H1 (cell line): ENCODE measurements around the gene NEURL1. TPM values are rescaled to one million over a fixed set of nuclear protein-coding genes. Genes with fewer than 3 reads are reported as not detected.
A peak's percentile ranks its signal among the peaks of the same experiment; 100 is the strongest.

ENCODE experiments used
- CTCF ChIA-PET: fragments of 300-600 bp; sonication (Branson Sonifier 250); formaldehyde crosslinking; loops from one replicate; lab custom pipeline; 2021; ENCODE audit not compliant: partially characterized antibody; lab: Charles Lee
- POLR2A ChIA-PET: fragments of 300-600 bp; sonication (Branson Sonifier 250); formaldehyde crosslinking; loops from one replicate; lab custom pipeline; 2021; ENCODE audit warnings: inconsistent platforms; ENCODE audit not compliant: partially characterized antibody; lab: Charles Lee
- DNase-seq, 2 experiments: peaks; one replicate each; pipeline versions ENCODE4 v3.0.0 to v3.0.0-alpha.2; 2010 to 2022; ENCODE audit warnings: low spot score in 2 of 2, low read depth in 1 of 2, mixed read lengths in 1 of 2
- FAIRE-seq: peaks from 2 replicates; lab custom pipeline; 2011; peaks lifted over from hg19 to GRCh38; lab: Jason Lieb, UNC
- H2AFZ ChIP-seq: 2 replicates; pipeline ENCODE4 v1.8.1; 2012; ENCODE audit warnings: low read length, inconsistent platforms
- H2AK5ac ChIP-seq: 2 replicates; pipeline ENCODE4 v1.6.1; 2013; ENCODE audit warnings: low read depth, low read length
- H2BK120ac ChIP-seq: replicated peaks from 2 replicates; pipeline ENCODE3; 2013; ENCODE audit warnings: low read depth, low read length, inconsistent platforms
- H2BK12ac ChIP-seq: 2 replicates; pipeline ENCODE4 v1.6.1; 2013; ENCODE audit warnings: low read depth, low read length
- H2BK15ac ChIP-seq: 2 replicates; pipeline ENCODE4 v1.6.1; 2013; ENCODE audit warnings: low read length
- H2BK20ac ChIP-seq: 2 replicates; pipeline ENCODE4 v1.6.1; 2013; ENCODE audit warnings: low read length
- H2BK5ac ChIP-seq: 2 replicates; pipeline ENCODE4 v1.6.1; 2013; ENCODE audit warnings: low read depth, low read length
- H3K14ac ChIP-seq: 2 replicates; pipeline ENCODE4 v1.6.1; 2013; ENCODE audit warnings: inconsistent platforms; ENCODE audit not compliant: insufficient read length
- H3K18ac ChIP-seq: 2 replicates; pipeline ENCODE4 v1.6.1; 2013; ENCODE audit warnings: low read length; ENCODE audit errors: extremely low read depth
- H3K23ac ChIP-seq: 2 replicates; pipeline ENCODE4 v1.6.1; 2013; ENCODE audit warnings: inconsistent platforms; ENCODE audit not compliant: insufficient read length
- H3K23me2 ChIP-seq: 2 replicates; pipeline ENCODE4 v1.6.1; 2013; ENCODE audit warnings: low read depth, low read length
- H3K27ac ChIP-seq: 2 replicates; pipeline ENCODE4 v1.6.1; 2011; ENCODE audit warnings: low read depth, low read length, inconsistent platforms
- H3K27me3 ChIP-seq, 4 experiments: replicated peaks in 1 of 4; 1 replicate in 1 of 4; 2 replicates in 3 of 4; pipeline versions ENCODE4 v1.6.1 to v1.8.1; 2011 to 2013; ENCODE audit warnings: low read length in 3 of 4, mild to moderate bottlenecking in 3 of 4, inconsistent platforms in 2 of 4, mixed read lengths in 2 of 4, moderate library complexity in 1 of 4; ENCODE audit not compliant: control insufficient read depth in 3 of 4, insufficient read depth in 3 of 4; ENCODE audit errors: extremely low read depth in 1 of 4
- H3K36me3 ChIP-seq, 4 experiments: 2 replicates each; pipeline versions ENCODE4 v1.6.1 to v1.8.1; 2011 to 2013; ENCODE audit warnings: mild to moderate bottlenecking in 4 of 4, low read length in 3 of 4, moderate library complexity in 2 of 4, control low read depth in 1 of 4, inconsistent platforms in 1 of 4; ENCODE audit not compliant: insufficient read depth in 4 of 4, control insufficient read depth in 2 of 4
- H3K4ac ChIP-seq: replicated peaks from 2 replicates; pipeline ENCODE3; 2013; ENCODE audit warnings: low read length, low read depth, mixed read lengths, inconsistent platforms; ENCODE audit not compliant: insufficient read length
- H3K4me1 ChIP-seq, 4 experiments: replicated peaks in 1 of 4; 1 replicate in 1 of 4; 2 replicates in 3 of 4; pipeline versions ENCODE4 v1.6.1 to v1.8.1; 2011 to 2013; ENCODE audit warnings: low read length in 3 of 4, inconsistent platforms in 2 of 4, mixed read lengths in 1 of 4; ENCODE audit not compliant: insufficient read depth in 4 of 4, control insufficient read depth in 3 of 4
- H3K4me2 ChIP-seq, 2 experiments: 2 replicates each; pipeline versions ENCODE4 v1.6.1 to v1.8.1; 2011 to 2013; ENCODE audit warnings: low read depth in 2 of 2, low read length in 2 of 2, control low read depth in 1 of 2, inconsistent platforms in 1 of 2, mild to moderate bottlenecking in 1 of 2; ENCODE audit not compliant: insufficient read depth in 1 of 2
- H3K4me3 ChIP-seq, 4 experiments: fragments of 200-600, 300-600 bp in 1 of 4; sonication (generic), shearing (Covaris generic), sonication (Bioruptor Twin) in 1 of 4; 2 replicates each; pipeline versions ENCODE4 v1.5.1 to v1.8.1; 2011 to 2016; ENCODE audit warnings: low read length in 4 of 4, low read depth in 3 of 4, control low read depth in 2 of 4, inconsistent platforms in 2 of 4, mild to moderate bottlenecking in 2 of 4, mixed read lengths in 1 of 4, moderate library complexity in 1 of 4; ENCODE audit not compliant: insufficient read depth in 2 of 4; ENCODE audit errors: extremely low read depth in 1 of 4
- H3K56ac ChIP-seq: replicated peaks from 2 replicates; pipeline ENCODE3; 2013; ENCODE audit warnings: low read depth, mild to moderate bottlenecking, mixed read lengths, low read length, inconsistent platforms; ENCODE audit not compliant: insufficient read length
- H3K79me1 ChIP-seq: 2 replicates; pipeline ENCODE4 v1.6.1; 2013; ENCODE audit warnings: low read depth, low read length, control low read depth
- H3K79me2 ChIP-seq, 2 experiments: 2 replicates each; pipeline versions ENCODE4 v1.6.1 to v1.8.1; 2012 to 2013; ENCODE audit warnings: low read length in 2 of 2, mild to moderate bottlenecking in 2 of 2, inconsistent platforms in 1 of 2; ENCODE audit not compliant: insufficient read depth in 2 of 2, control insufficient read depth in 1 of 2
- H3K9ac ChIP-seq, 4 experiments: replicated peaks in 1 of 4; 1 replicate in 1 of 4; 2 replicates in 3 of 4; pipeline versions ENCODE4 v1.6.1 to v1.8.1; 2011 to 2013; ENCODE audit warnings: low read depth in 3 of 4, low read length in 3 of 4, control low read depth in 2 of 4, mild to moderate bottlenecking in 2 of 4, moderate library complexity in 2 of 4, inconsistent platforms in 1 of 4; ENCODE audit errors: extremely low read depth in 1 of 4
- H3K9me3 ChIP-seq, 2 experiments: 2 replicates each; pipeline versions ENCODE4 v1.6.1 to v1.8.1; 2012 to 2013; ENCODE audit warnings: mild to moderate bottlenecking in 2 of 2, moderate library complexity in 2 of 2, control low read depth in 1 of 2, inconsistent platforms in 1 of 2, low read depth in 1 of 2, low read length in 1 of 2, mixed read lengths in 1 of 2; ENCODE audit not compliant: insufficient read depth in 2 of 2
- H4K20me1 ChIP-seq, 2 experiments: replicated peaks in 1 of 2; 2 replicates each; pipeline versions ENCODE3 to v1.8.1; 2011 to 2013; ENCODE audit warnings: inconsistent platforms in 2 of 2, low read length in 2 of 2, mild to moderate bottlenecking in 1 of 2; ENCODE audit not compliant: insufficient read depth in 2 of 2, control insufficient read depth in 1 of 2
- H4K5ac ChIP-seq: 2 replicates; pipeline ENCODE4 v1.6.1; 2013; ENCODE audit warnings: low read length, low read depth, mixed read lengths, inconsistent platforms; ENCODE audit not compliant: insufficient read length
- H4K8ac ChIP-seq: 2 replicates; pipeline ENCODE4 v1.8.0; 2013; ENCODE audit warnings: mild to moderate bottlenecking, moderate library complexity, low read length, inconsistent platforms; ENCODE audit not compliant: insufficient read depth; ENCODE audit errors: extremely low read depth
- H4K91ac ChIP-seq: replicated peaks from 2 replicates; pipeline ENCODE3; 2013; ENCODE audit warnings: low read length, mixed read lengths, inconsistent platforms; ENCODE audit not compliant: insufficient read length
- ASH2L ChIP-seq: fragments of 200-600, 300-600 bp; sonication (generic); IDR thresholded peaks from one replicate; pipeline ENCODE4 v1.7.1; 2017; ENCODE audit warnings: low read length
- CHD2 ChIP-seq: IDR thresholded peaks from 2 replicates; pipeline ENCODE4 v1.6.1; 2012; ENCODE audit warnings: low read length, improper control_type of control experiment
- CREB1 ChIP-seq: IDR thresholded peaks from 2 replicates; pipeline ENCODE4 v1.6.1; 2012; ENCODE audit warnings: inconsistent platforms
- EP300 ChIP-seq, 2 experiments: IDR thresholded peaks; 1 replicate in 1 of 2; 2 replicates in 1 of 2; pipeline ENCODE4 v1.6.1; 2011 to 2012; ENCODE audit warnings: low read depth in 2 of 2, low read length in 2 of 2, mild to moderate bottlenecking in 2 of 2, borderline replicate concordance in 1 of 2, inconsistent platforms in 1 of 2, moderate library complexity in 1 of 2
- KDM4A ChIP-seq: IDR thresholded peaks from one replicate; pipeline ENCODE4 v1.7.1; 2012; ENCODE audit warnings: low read depth, mild to moderate bottlenecking, moderate library complexity, low read length, inconsistent platforms; ENCODE audit not compliant: severe bottlenecking
- POLR2A ChIP-seq, 2 experiments: IDR thresholded peaks; 1 replicate in 1 of 2; 2 replicates in 1 of 2; pipeline ENCODE4 v1.6.1; 2011; ENCODE audit warnings: low read depth in 2 of 2, low read length in 2 of 2, mild to moderate bottlenecking in 2 of 2; ENCODE audit errors: control extremely low read depth in 1 of 2
- RAD21 ChIP-seq, 2 experiments: IDR thresholded peaks in 1 of 2; conservative IDR thresholded peaks in 1 of 2; 2 replicates each; pipeline ENCODE4 v1.6.1; 2011; ENCODE audit warnings: low read depth in 2 of 2, low read length in 2 of 2, improper control_type of control experiment in 1 of 2, inconsistent platforms in 1 of 2, mild to moderate bottlenecking in 1 of 2, moderate library complexity in 1 of 2
- RFX5 ChIP-seq: IDR thresholded peaks from 2 replicates; pipeline ENCODE4 v1.6.1; 2011; ENCODE audit warnings: low read depth, low read length, improper control_type of control experiment, borderline replicate concordance
- RNF2 ChIP-seq: fragments of 200-900, 300-1000 bp; sonication (generic); IDR thresholded peaks from 2 replicates; pipeline ENCODE4 v1.7.1; 2016; ENCODE audit warnings: borderline replicate concordance, low read depth, mild to moderate bottlenecking, antibody characterized with exemption, low read length; ENCODE audit not compliant: poor library complexity, severe bottlenecking; ENCODE audit errors: missing control alignments
- TAF1 ChIP-seq: IDR thresholded peaks from 2 replicates; pipeline ENCODE4 v1.6.1; 2011; ENCODE audit warnings: mild to moderate bottlenecking, low read depth, low read length
- WGBS, 2 experiments: shearing (Covaris generic) in 1 of 2; methylation state at CpG; one replicate each; pipeline versions ENCODE4 v1.1.6 to v1.1.7; 2013 to 2015; ENCODE audit warnings: low lambda C conversion rate in 2 of 2, mixed read lengths in 2 of 2, inconsistent platforms in 1 of 2, low coverage in 1 of 2, missing lambda C conversion rate in 1 of 2; ENCODE audit not compliant: insufficient replicate concordance in 2 of 2, insufficient coverage in 1 of 2, insufficient read length in 1 of 2; ENCODE audit errors: extremely low coverage in 1 of 2, missing lambda C conversion rate in 1 of 2; 5-methylcytosine and 5-hydroxymethylcytosine counted together
- polyA plus RNA-seq, 7 experiments: library from polyadenylated mRNA; depleted of rRNA in 3 of 7; stranded (reverse) in 5 of 7; unstranded in 2 of 7; fragments of >200 nt in 5 of 7; fragments of 200-250 nt in 2 of 7; gene quantifications; 1 replicate in 5 of 7; 2 replicates in 1 of 7; 4 replicates in 1 of 7; pipeline versions ENCODE4 v1.2.1 to v1.2.3, GENCODE V29; 2011 to 2013; ENCODE audit warnings: missing spikeins in 2 of 7, mixed read lengths in 2 of 7
- total RNA-seq: library from RNA; stranded (reverse); fragmentation: NEBNext Ultra II Directional; extraction: Animal tissue kit (Norgen Biotek cat#: 25700); gene quantifications from 2 replicates; pipeline ENCODE4 v1.2.1, GENCODE V29; 2021
- TF ChIP-seq, protein P1 (sequence below): IDR thresholded peaks from 2 replicates; pipeline ENCODE4 v1.6.1; 2012; ENCODE audit warnings: inconsistent platforms
- TF ChIP-seq, protein P2 (sequence below): IDR thresholded peaks from 2 replicates; pipeline ENCODE4 v1.6.1; 2011; ENCODE audit warnings: low read length, improper control_type of control experiment

NEURL1 gene
- total and polyA plus RNA-seq, 2 of the 8 experiments (the other 6 are each of a cell fraction or from before 2014, with no cell fraction given) = 0.54 to 0.58 TPM

DNA sequence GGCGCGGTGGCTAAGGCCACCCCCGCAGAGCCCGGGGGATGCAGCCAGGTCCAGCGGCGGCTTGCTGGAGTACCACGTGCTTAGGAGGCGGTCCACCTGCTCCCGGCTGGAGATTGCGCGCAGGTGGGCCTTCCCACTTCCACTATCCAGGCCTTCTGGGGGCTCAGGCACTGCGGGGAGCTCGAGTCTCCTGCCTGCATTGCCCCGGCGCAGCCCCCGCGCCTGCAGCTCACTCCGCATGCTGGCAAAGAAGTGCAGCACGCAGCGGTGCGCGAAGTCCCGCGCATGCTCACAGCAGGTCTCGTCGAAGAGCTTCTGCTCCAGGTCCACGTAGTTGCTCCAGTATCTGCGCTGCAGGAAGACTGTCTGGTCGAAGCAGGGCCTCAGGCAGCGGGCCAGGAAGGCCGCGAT lies 20.2 kb upstream of the NEURL1 start:
- WGBS, 2 experiments = 96% methylated on average over 32 of the region's 32 CpGs; no CpG with 5 or more reads in 1 of the 2 experiments
- Histone ChIP-seq H3K4me2 (no peak overlapping the region), H2BK15ac (0 out of 2 replicates have a peak overlapping the region, but pooled peaks have one; percentile 29), H2AK5ac (no peak overlapping the region), H3K9ac (no peak overlapping the region), H2BK5ac (no peak overlapping the region), H3K14ac (no peak overlapping the region), H3K27me3 (no peaks in the 10 kb centered on the region; a peak in 2 of 7 replicates), H4K5ac (no peak overlapping the region), H3K23ac (no peak overlapping the region), H3K4ac (no peak overlapping the region), H3K36me3 (no peaks in the 10 kb centered on the region), H4K91ac (peak overlapping the region; percentile 44), H3K23me2 (peaks cover 4% of the 10 kb centered on the region; the same call in 1 of the 2 replicates), H2BK12ac (no peak overlapping the region), H3K9me3 (no peaks in the 10 kb centered on the region), H3K79me2 (no peaks in the 10 kb centered on the region), H3K18ac (no peak overlapping the region), H2AFZ (no peak overlapping the region), H3K79me1 (no peaks in the 10 kb centered on the region), H3K4me3 (no peak overlapping the region), H2BK20ac (no peak overlapping the region), H2BK120ac (no peak overlapping the region), H3K27ac (no peak overlapping the region), H4K20me1 (no peaks in the 10 kb centered on the region), H3K56ac (no peak overlapping the region), H3K4me1 (peaks cover 0 to 16% (median 11%) of the 10 kb centered on the region in 4 experiments; a peak in 6 of 7 replicates), H4K8ac (peak overlapping the region; percentile 9; the same call in 1 of the 2 replicates)
- FAIRE-seq = no peak
- ChIA-PET CTCF (interaction anchor here (0.5 to 9.0 kb wide), 5 partner anchors 12 to 358 kb away, joined by 4 to 71 read pairs (median 6); no protein-coding TSS in a partner anchor), POLR2A (interaction anchor here (1.6 to 1.8 kb wide), 2 partner anchors 18 to 21 kb away, joined by 3 to 4 read pairs; partner anchors contain the start of gene CALHM2)
- DNase-seq = no peak
- TF ChIP-seq POLR2A (IDR thresholded peaks at IDR 0.05; ENCODE audit: control extremely low read depth in 1 of 2, low read depth in 2 of 2, low read length in 2 of 2) = no peak
- TF ChIP-seq RNF2 = no peak
- TF ChIP-seq ASH2L = no peak
- TF ChIP-seq RAD21 (IDR thresholded peaks at IDR 0.05 in 1 of 2, conservative IDR thresholded peaks at IDR 0.05 in 1 of 2; ENCODE audit: low read depth in 2 of 2, low read length in 2 of 2) = no peak
- no peak for TF ChIP-seq TAF1
- TF ChIP-seq CREB1 = no peak
- TF ChIP-seq KDM4A = no peak
- no peak for TF ChIP-seq RFX5
- TF ChIP-seq, protein P1, sequence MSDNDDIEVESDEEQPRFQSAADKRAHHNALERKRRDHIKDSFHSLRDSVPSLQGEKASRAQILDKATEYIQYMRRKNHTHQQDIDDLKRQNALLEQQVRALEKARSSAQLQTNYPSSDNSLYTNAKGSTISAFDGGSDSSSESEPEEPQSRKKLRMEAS = no peak
- TF ChIP-seq, protein P2, sequence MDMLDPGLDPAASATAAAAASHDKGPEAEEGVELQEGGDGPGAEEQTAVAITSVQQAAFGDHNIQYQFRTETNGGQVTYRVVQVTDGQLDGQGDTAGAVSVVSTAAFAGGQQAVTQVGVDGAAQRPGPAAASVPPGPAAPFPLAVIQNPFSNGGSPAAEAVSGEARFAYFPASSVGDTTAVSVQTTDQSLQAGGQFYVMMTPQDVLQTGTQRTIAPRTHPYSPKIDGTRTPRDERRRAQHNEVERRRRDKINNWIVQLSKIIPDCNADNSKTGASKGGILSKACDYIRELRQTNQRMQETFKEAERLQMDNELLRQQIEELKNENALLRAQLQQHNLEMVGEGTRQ = no peak
- TF ChIP-seq EP300 (IDR thresholded peaks at IDR 0.05; ENCODE audit: borderline replicate concordance in 1 of 2, low read depth in 2 of 2, low read length in 2 of 2) = no peak
- no peak for TF ChIP-seq CHD2
